GM12878 (cell line): ENCODE results near the gene FKBP14. TPM values are rescaled to one million over a fixed set of nuclear protein-coding genes. Genes with fewer than 3 reads are reported as not detected.

Experiments used
- ATAC-seq: fragments of 200-7000 bp; cut with Tn5 transposase; 3 replicates; pipeline ENCODE4 v1.9.1; 2020; ENCODE audit warnings: mild to moderate bottlenecking, moderate library complexity
- BruUV-seq: library from RNA; stranded (reverse); fragments of 400-500 nt; replicated peaks from 2 replicates; lab custom pipeline; 2021; lab: Mats Ljungman, UMichigan
- CTCF ChIA-PET: fragments of 300-600 bp; sonication (Branson Sonifier 250); formaldehyde crosslinking; extraction: SDS; loops from one replicate; lab custom pipeline; 2021; ENCODE audit warnings: inconsistent platforms; lab: Yijun Ruan, JAX
- POLR2A ChIA-PET: fragments of 350-600 bp; formaldehyde crosslinking; extraction: SDS; loops from one replicate; lab custom pipeline; 2021; ENCODE audit warnings: inconsistent platforms; lab: Charles Lee
- RAD21 ChIA-PET: fragments of 300-600 bp; sonication (Branson Sonifier 250); formaldehyde crosslinking; loops from one replicate; lab custom pipeline; 2023; ENCODE audit warnings: antibody characterized with exemption; ENCODE audit not compliant: unreplicated experiment; lab: Charles Lee
- SMC1A ChIA-PET: fragments of 300-600 bp; sonication (Branson Sonifier 250); formaldehyde crosslinking; loops from one replicate; lab custom pipeline; 2023; ENCODE audit not compliant: unreplicated experiment, uncharacterized antibody; lab: Charles Lee
- DNase-seq: peaks from one replicate; pipeline ENCODE4 v3.0.0-alpha.2; 2011; ENCODE audit warnings: low read depth, low spot score
- FAIRE-seq: peaks from 3 replicates; lab custom pipeline; 2011; peaks lifted over from hg19 to GRCh38; lab: Jason Lieb, UNC
- H2AFZ ChIP-seq: 2 replicates; pipeline ENCODE4 v1.6.0; 2011; ENCODE audit warnings: low read depth, low read length, control low read depth; ENCODE audit not compliant: control insufficient read depth
- H3K27ac ChIP-seq: 2 replicates; pipeline ENCODE4 v1.5.1; 2011; ENCODE audit warnings: control low read depth; ENCODE audit not compliant: control insufficient read depth, insufficient read depth
- H3K27me3 ChIP-seq, 2 experiments: replicated peaks in 1 of 2; 2 replicates each; pipeline versions ENCODE4 v1.6.0 to v1.6.1; 2011; ENCODE audit warnings: low read length in 1 of 2; ENCODE audit not compliant: control insufficient read depth in 2 of 2, insufficient read depth in 2 of 2
- H3K36me3 ChIP-seq, 2 experiments: 2 replicates each; pipeline ENCODE4 v1.5.1; 2011; ENCODE audit warnings: low read length in 1 of 2; ENCODE audit not compliant: control insufficient read depth in 2 of 2, insufficient read depth in 2 of 2
- H3K4me1 ChIP-seq: 2 replicates; pipeline ENCODE4 v1.6.1; 2011; ENCODE audit warnings: mild to moderate bottlenecking, low read length, moderate library complexity, mixed read lengths; ENCODE audit not compliant: control insufficient read depth, insufficient read depth
- H3K4me2 ChIP-seq: 2 replicates; pipeline ENCODE4 v1.6.0; 2011; ENCODE audit warnings: control low read depth; ENCODE audit not compliant: control insufficient read depth, insufficient read depth
- H3K4me3 ChIP-seq: fragments of 200-600 bp; sonication (generic); 2 replicates; pipeline ENCODE4 v1.5.1; 2016
- H3K79me2 ChIP-seq: 2 replicates; pipeline ENCODE4 v1.6.0; 2011; ENCODE audit warnings: low read length; ENCODE audit not compliant: control insufficient read depth, insufficient read depth
- H3K9ac ChIP-seq: 2 replicates; pipeline ENCODE4 v1.8.0; 2011; ENCODE audit warnings: low read length, control low read depth, mixed read lengths; ENCODE audit not compliant: control insufficient read depth, insufficient read depth
- H3K9me3 ChIP-seq: replicated peaks from 3 replicates; pipeline ENCODE4 v1.5.1; 2011; ENCODE audit warnings: mild to moderate bottlenecking, low read length; ENCODE audit not compliant: control insufficient read depth, insufficient read depth
- H4K20me1 ChIP-seq: 2 replicates; pipeline ENCODE4 v1.6.0; 2011; ENCODE audit not compliant: control insufficient read depth, insufficient read depth
- ATF7 ChIP-seq: fragments of 450-650 bp; IDR thresholded peaks from 2 replicates; pipeline ENCODE4 v1.6.1; 2016; ENCODE audit warnings: low read depth, mild to moderate bottlenecking
- MYC ChIP-seq: IDR thresholded peaks from 2 replicates; pipeline ENCODE4 v1.6.1; 2011; ENCODE audit warnings: mild to moderate bottlenecking, low read length, moderate library complexity, inconsistent platforms; ENCODE audit not compliant: insufficient read depth, insufficient replicate concordance, insufficient read length, severe bottlenecking
- NBN ChIP-seq: fragments of 450-650 bp; IDR thresholded peaks from 2 replicates; pipeline ENCODE4 v1.6.1; 2016
- POLR2AphosphoS5 ChIP-seq: IDR thresholded peaks from 2 replicates; pipeline ENCODE4 v1.6.1; 2011; ENCODE audit warnings: mild to moderate bottlenecking, low read length, inconsistent platforms
- WGBS: methylation state at CpG from one replicate; pipeline ENCODE4 v1.1.6; 2016; ENCODE audit warnings: low lambda C conversion rate; ENCODE audit not compliant: insufficient replicate concordance, insufficient coverage; ENCODE audit errors: missing lambda C conversion rate; 5-methylcytosine and 5-hydroxymethylcytosine counted together
- in situ Hi-C: fragments of 300-500 bp; cut with MboI; formaldehyde crosslinking; loops from 9 replicates; pipeline ENCODE4 v1.14.3; 2018; ENCODE audit warnings: mixed read lengths
- intact Hi-C: fragments of 100-400 bp; cut with micrococcal nuclease; formaldehyde crosslinking; loops from one replicate; pipeline ENCODE4 v1.14.2; 2022; ENCODE audit not compliant: unreplicated experiment
- polyA plus RNA-seq, 11 experiments: library from polyadenylated mRNA; depleted of rRNA in 4 of 11; unstranded in 6 of 11; stranded (reverse) in 5 of 11; fragments of >200 nt; fragmentation: Nextera tagmentation in 4 of 11; fragmentation: Illumina TruSeq in 1 of 11; extraction: Ambion mirVana in 4 of 11; extraction: Trizol in 1 of 11; gene quantifications; 1 replicate in 1 of 11; 2 replicates in 10 of 11; pipeline versions ENCODE4 v1.2.1 to v1.2.3, GENCODE V29; 2011 to 2016; ENCODE audit warnings: inconsistent platforms in 2 of 11, missing spikeins in 2 of 11, low read depth in 1 of 11
- total RNA-seq, 4 experiments: library from RNA; depleted of rRNA in 3 of 4; stranded (reverse); fragments of >200 nt in 3 of 4; fragmentation: Illumina TruSeq in 1 of 4; extraction: Trizol in 1 of 4; gene quantifications; 2 replicates each; pipeline versions ENCODE4 v1.2.1 to v1.2.3, GENCODE V29; 2013 to 2021
- TF ChIP-seq, protein P1 (sequence below): fragments of 450-650 bp; IDR thresholded peaks from 2 replicates; pipeline ENCODE4 v1.6.1; 2016; ENCODE audit warnings: mild to moderate bottlenecking

FKBP14 gene
- total and polyA plus RNA-seq, 10 of the 15 experiments (the other 5 are each of a cell fraction or from before 2014, with no cell fraction given): 2.7 to 8.9 (median 5.6) TPM

DNA sequence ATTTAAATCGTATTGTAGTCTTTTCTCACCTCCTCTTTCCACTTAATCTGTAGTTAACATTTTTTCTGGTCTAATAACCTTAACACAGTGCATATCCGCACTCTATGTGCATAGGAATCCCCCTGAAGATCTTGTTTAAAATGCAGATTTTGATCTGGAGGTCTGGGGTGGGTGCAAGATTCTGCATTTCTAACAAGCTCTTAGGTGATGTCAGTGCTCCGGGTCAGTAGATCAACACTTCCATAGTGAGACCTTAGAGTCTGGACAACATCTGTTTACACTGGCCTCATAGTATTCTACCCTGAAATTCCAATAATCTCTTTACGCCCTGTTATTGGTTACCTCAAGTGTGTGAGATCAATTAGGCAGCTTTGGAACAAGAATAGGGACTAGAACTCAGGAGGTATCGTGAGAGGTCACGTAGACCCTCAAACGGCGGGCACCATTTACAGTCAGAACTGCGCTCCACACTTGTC lies 1.3 kb upstream of the FKBP14 start:
- Histone ChIP-seq H3K4me1 (peaks cover 5% of the 10 kb centered on the region), H2AFZ (peak overlapping the region; percentile 87), H3K27me3 (no peaks in the 10 kb centered on the region), H3K4me3 (peak overlapping the region; percentile 76), H3K27ac (peak overlapping the region; percentile 77), H3K9ac (peak overlapping the region; percentile 86), H3K4me2 (peak overlapping the region; percentile 99), H3K36me3 (no peaks in the 10 kb centered on the region), H3K9me3 (no peaks in the 10 kb centered on the region), H3K79me2 (peaks cover 33% of the 10 kb centered on the region), H4K20me1 (no peaks in the 10 kb centered on the region)
- RAD21 ChIA-PET: interaction anchor here (1.0 to 2.0 kb wide), 5 partner anchors 34 to 50 kb away, joined by 3 to 9 read pairs (median 5); partner anchors contain the start of gene SCRN1
- DNase-seq (no peak), ATAC-seq (peak; percentile 1; the same call in 2 of the 3 replicates), FAIRE-seq (no peak)
- POLR2A ChIA-PET: interaction anchor here (2.0 kb wide), 2 partner anchors 18 to 39 kb away, joined by 4 to 15 read pairs; partner anchors contain the start of gene SCRN1
- SMC1A ChIA-PET: interaction anchor here (0.9 to 1.9 kb wide), 7 partner anchors 34 to 135 kb away, joined by 3 to 11 read pairs (median 4); no protein-coding TSS in a partner anchor
- CTCF ChIA-PET: interaction anchor here (0.6 to 1.8 kb wide), 5 partner anchors 34 to 252 kb away, joined by 3 to 7 read pairs (median 3); no protein-coding TSS in a partner anchor
- WGBS: 0% methylated on average over 9 of the region's 9 CpGs
- TF ChIP-seq POLR2AphosphoS5: peak; percentile 75
- TF ChIP-seq, protein P1, sequence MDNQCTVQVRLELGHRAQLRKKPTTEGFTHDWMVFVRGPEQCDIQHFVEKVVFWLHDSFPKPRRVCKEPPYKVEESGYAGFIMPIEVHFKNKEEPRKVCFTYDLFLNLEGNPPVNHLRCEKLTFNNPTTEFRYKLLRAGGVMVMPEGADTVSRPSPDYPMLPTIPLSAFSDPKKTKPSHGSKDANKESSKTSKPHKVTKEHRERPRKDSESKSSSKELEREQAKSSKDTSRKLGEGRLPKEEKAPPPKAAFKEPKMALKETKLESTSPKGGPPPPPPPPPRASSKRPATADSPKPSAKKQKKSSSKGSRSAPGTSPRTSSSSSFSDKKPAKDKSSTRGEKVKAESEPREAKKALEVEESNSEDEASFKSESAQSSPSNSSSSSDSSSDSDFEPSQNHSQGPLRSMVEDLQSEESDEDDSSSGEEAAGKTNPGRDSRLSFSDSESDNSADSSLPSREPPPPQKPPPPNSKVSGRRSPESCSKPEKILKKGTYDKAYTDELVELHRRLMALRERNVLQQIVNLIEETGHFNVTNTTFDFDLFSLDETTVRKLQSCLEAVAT: peak; percentile 29; the same call in 1 of the 2 replicates
- TF ChIP-seq NBN: peak; percentile 53
- TF ChIP-seq MYC: no peak
- peak; percentile 14; the same call in 1 of the 2 replicates for TF ChIP-seq ATF7
- BruUV-seq: no TSS peak
- in situ Hi-C loops (no loop called here), intact Hi-C loops (loop anchor here (2.0 kb wide), 1 partner anchor 39 kb away; the partner anchor contains the start of gene SCRN1)
